WI38 (cell line): ENCODE measurements around the gene COL7A1.

ENCODE experiments used
- H3K4me3 ChIP-seq: 2 replicates; pipeline ENCODE4 v1.5.1; 2011; ENCODE audit warnings: low read depth, mild to moderate bottlenecking, control low read depth, low read length
- CTCF ChIP-seq: IDR thresholded peaks from 2 replicates; pipeline ENCODE4 v1.5.1; 2012; ENCODE audit warnings: low read depth, mild to moderate bottlenecking, control low read depth, low read length

COL7A1 gene

DNA sequence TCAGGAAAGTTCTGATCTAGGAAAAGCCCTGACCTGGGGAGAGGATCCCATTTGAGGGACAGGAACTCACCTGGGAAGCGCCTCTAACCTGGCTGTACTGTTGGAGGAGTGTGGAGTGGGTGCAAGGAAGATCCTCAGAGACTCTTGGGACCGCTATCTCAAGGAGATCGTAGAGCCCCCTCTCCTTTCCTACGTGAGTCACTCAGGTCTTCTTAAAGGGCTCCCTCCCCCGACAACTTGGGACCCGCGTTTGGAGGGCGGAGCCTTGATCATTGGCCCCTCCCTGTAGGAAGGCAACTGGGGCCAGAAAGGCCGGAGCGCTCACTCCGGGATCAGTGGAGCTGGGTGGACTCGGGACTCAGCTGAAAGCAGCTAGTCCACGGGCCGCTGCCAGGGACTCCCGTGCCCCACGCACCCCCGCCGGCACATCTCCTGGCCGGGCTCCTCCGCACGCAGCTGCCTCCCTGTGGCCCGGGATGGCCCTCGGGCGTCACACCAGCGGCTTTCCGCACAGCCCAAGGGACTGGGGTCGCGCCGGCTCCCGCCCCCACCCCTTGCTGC, 39.6 kb upstream of the COL7A1 start:
- peak overlapping the region; percentile 94 for H3K4me3 ChIP-seq
- TF ChIP-seq CTCF = no peak

DNA sequence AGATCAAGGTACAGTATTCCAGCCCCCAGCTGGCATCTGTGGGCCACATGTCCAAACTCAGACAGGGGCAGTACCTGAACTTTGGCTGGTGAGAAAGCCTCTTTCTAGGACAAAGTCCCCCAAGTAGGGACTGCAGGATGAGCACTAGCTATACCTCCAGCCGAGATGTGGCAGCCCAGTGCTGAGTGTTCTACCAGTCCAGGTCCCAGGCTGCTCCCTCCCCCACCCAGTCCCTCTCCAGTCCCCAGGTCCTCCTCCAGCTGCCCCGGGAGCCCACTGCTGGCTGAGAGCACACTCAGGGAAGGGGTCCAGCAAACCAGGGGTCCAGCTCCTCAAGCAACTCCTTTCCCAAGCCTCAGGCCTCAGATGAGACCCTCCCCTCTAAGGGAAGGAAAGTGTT, 38.6 kb upstream of the COL7A1 start:
- no peak for TF ChIP-seq CTCF
- peak overlapping the region; percentile 94; the same call in 1 of the 2 replicates for H3K4me3 ChIP-seq

DNA sequence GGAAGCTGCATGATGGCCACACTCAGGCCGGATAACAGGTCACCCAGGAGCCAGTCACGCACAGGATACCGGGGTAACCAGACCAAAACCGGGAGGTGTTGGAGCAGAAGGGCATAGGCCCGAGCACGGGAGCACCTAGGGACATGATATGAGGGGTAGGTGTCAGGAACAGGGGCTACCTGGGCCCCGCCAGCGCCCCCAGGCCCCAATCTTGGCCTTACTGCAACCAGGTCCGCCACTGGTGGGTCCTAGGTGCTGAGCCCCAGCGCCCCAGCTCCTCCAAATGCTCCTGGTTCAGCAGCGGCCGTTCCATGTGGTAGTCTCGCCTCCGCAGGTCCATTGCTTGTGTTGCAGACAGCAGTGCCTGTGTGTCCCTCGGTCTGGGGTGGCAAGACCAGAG, 38.1 kb upstream of the COL7A1 start:
- no peak overlapping the region for H3K4me3 ChIP-seq
- TF ChIP-seq CTCF = no peak

GRCh38 chr3:48631516-48632448, 36.7 kb upstream of the COL7A1 start:
- no peak overlapping the region for H3K4me3 ChIP-seq
- no peak for TF ChIP-seq CTCF

DNA sequence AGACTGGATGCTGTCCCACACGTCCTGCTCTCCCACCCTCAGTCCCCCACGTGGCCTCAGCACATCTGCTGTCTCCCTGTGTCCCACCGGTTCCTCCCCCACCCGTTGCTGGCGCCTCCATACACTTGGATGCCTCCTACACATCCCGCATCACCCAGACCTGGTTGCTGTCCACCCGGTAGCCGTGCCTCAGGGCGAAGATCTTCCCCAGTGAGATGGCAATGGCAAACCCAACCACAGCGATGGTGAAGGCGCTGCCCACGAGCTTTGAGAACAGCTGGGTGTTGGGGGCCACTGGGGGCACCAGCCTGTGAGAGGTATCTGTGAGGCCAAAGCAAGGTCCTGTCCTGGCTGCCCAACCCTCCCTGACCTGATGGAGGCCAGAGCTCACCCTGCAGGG, 35.7 kb upstream of the COL7A1 start:
- no peak overlapping the region for H3K4me3 ChIP-seq
- TF ChIP-seq CTCF = no peak

DNA sequence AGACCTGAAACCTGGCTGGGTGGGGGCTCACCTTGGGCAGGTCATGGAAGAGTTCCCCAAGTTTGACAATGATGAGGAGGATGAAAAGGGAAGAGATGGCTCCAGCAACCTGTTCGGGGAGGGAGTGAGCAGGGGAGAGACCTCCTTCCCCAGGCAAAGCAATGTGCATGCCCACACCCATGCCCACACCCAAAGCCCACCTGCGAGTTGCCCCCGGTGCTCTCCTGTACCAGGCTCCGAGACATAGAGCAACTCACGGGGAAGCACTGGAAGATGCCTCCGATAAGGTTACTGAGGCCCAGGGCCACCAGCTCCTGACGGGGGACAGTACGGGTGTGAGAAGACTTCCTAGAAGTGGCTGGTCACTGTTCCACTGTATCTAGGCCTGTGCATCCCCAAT, 35.3 kb upstream of the COL7A1 start:
- H3K4me3 ChIP-seq = no peak overlapping the region
- TF ChIP-seq CTCF = no peak

GRCh38 chr3:48629894-48630293, 34.8 kb upstream of the COL7A1 start:
- TF ChIP-seq CTCF = no peak

More at GRCh38 chr3:48629894-48630293, 34.8 kb upstream of the COL7A1 start:
- H3K4me3 ChIP-seq = no peak overlapping the region
